RWPE1 (cell line): ENCODE results near the gene ETV7.
"Not testable (repeated sequence)": the region's sequence is repeated elsewhere in the genome, so short reads cannot be mapped to it uniquely, and the experiment has no call there.

ENCODE experiments used
- CTCF ChIA-PET: fragments of 350-600 bp; sonication (Branson Sonifier 250); formaldehyde crosslinking; extraction: SDS; loops from one replicate; lab custom pipeline; 2021; lab: Yijun Ruan, JAX
- POLR2A ChIA-PET: fragments of 400-600 bp; formaldehyde crosslinking; extraction: SDS; loops from one replicate; lab custom pipeline; 2020; ENCODE audit warnings: antibody characterized with exemption; ENCODE audit not compliant: low non-redundant PET; lab: Yijun Ruan, JAX
- DNase-seq: peaks from one replicate; pipeline ENCODE4 v3.0.0; 2012; ENCODE audit warnings: low spot score
- H3K27ac ChIP-seq: fragments of 450-650 bp; 2 replicates; pipeline ENCODE4 v1.5.1; 2017
- TF ChIP-seq, protein P1 (sequence below): fragments of 450-650 bp; conservative IDR thresholded peaks from 2 replicates; pipeline ENCODE4 v1.5.1; 2017; ENCODE audit warnings: low read depth, mild to moderate bottlenecking

The ETV7 gene

DNA sequence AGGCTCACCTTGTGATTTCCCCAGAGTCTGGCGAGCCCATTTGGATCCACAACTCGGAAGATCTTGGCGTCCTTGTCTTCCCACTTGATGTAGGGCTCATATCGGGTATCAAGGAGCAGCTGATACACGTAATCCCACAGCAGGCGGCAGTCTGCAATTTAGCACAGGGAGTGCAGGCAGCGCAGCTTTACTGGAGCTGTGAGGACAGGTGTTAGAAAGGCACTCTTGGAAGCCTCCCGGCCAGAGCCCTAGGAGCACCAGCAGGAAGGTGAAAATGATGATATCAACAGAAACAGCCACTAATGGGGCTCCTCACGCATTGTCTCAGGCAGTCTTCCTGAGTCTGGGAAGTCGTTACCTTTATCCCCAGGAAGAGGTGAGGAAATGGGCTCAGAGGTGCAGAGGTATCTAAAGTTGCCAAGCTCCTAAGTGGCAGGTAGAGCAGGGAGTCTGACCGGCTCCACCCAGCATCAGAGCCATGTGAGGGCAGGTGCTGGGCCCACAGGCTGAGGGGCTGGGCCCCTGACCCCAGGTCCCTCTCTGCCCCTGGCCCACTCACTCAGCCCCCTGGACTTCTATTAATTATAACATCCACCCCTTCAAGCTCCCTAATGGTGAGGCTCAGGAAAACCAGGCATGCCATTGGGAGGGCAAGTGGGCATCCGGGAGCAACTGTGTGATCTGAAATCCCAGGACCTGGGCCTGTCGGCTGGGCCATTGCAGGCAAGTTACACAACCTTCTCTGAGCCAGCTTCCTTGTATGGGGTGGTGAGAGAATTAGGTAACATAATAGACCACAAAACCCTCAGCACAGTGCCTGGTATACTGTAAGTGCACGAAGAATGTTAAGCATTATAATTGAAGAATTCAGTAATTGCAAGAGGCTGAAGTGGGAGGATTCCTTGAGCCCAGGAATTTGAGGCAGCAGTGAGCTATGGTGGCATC is 18.3 kb downstream of the ETV7 start:
- DNase-seq = no peak
- ChIA-PET POLR2A (no interaction called here), CTCF (interaction anchor here (1.6 kb wide), 1 partner anchor 9 kb away, joined by 5 read pairs; no protein-coding TSS in a partner anchor)
- H3K27ac ChIP-seq = no peak overlapping the region
- TF ChIP-seq, protein P1, sequence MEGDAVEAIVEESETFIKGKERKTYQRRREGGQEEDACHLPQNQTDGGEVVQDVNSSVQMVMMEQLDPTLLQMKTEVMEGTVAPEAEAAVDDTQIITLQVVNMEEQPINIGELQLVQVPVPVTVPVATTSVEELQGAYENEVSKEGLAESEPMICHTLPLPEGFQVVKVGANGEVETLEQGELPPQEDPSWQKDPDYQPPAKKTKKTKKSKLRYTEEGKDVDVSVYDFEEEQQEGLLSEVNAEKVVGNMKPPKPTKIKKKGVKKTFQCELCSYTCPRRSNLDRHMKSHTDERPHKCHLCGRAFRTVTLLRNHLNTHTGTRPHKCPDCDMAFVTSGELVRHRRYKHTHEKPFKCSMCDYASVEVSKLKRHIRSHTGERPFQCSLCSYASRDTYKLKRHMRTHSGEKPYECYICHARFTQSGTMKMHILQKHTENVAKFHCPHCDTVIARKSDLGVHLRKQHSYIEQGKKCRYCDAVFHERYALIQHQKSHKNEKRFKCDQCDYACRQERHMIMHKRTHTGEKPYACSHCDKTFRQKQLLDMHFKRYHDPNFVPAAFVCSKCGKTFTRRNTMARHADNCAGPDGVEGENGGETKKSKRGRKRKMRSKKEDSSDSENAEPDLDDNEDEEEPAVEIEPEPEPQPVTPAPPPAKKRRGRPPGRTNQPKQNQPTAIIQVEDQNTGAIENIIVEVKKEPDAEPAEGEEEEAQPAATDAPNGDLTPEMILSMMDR = no peak

- DNase-seq = no peak
- ChIA-PET POLR2A (no interaction called here), CTCF (interaction anchor here (1.0 to 1.6 kb wide), 2 partner anchors 8 to 27 kb away, joined by 4 to 5 read pairs; no protein-coding TSS in a partner anchor)
- TF ChIP-seq, protein P1 = no peak
- no peak overlapping the region for H3K27ac ChIP-seq
Measured at GRCh38 chr6:36368421-36368820, 19.0 kb downstream of the ETV7 start.

- POLR2A ChIA-PET = no interaction called here
- DNase-seq = no peak
- CTCF ChIA-PET = interaction anchor here (1.0 kb wide), 1 partner anchor 27 kb away, joined by 4 read pairs; no protein-coding TSS in a partner anchor
- TF ChIP-seq, protein P1 = no peak
- no peak overlapping the region for H3K27ac ChIP-seq
Measured at GRCh38 chr6:36367743-36368142, 19.7 kb downstream of the ETV7 start.

DNA sequence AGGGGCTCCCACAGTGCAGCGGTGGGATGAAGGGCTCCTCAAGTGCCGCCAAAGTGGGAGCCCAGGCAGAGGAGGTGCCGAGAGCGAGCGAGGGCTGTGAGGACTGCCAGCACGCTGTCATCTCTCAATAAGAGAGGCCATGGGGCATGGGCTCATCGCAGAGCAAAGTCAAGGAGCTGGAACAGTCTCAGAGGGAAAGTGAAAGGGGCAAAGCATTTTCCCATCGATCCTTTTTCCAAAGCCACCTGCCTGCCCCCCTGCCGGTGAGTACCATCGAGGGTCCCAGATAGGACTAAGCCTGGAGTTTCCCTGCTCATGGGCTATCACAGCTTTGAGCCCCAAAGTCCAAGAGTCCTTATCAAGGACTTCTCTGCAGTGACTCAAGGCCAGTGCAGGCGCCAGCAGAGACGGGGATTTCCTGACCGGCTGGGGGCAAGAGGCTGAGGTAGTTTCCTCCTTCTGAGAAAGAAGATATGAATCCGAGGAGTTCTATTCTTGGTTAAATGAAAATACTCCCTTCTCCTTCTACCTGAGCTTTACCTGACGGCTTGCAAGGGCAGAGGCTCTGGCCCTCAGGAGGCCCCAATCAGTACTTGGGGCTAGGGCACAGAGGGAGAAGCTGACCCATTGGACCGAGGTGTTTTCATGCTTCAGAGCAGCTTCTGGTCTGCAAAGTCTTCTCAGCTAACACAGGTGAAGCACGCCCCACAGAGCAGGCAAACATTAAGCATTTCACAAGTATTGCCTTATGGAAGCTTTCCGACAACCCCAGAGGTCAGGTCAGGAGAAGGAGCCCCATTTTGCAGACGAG is 22.6 kb downstream of the ETV7 start:
- TF ChIP-seq, protein P1 = no peak
- CTCF ChIA-PET = interaction anchor here (1.6 kb wide), 1 partner anchor 13 kb away, joined by 3 read pairs; no protein-coding TSS in a partner anchor
- DNase-seq = no peak
- H3K27ac ChIP-seq = no peak overlapping the region
- POLR2A ChIA-PET = no interaction called here

DNA sequence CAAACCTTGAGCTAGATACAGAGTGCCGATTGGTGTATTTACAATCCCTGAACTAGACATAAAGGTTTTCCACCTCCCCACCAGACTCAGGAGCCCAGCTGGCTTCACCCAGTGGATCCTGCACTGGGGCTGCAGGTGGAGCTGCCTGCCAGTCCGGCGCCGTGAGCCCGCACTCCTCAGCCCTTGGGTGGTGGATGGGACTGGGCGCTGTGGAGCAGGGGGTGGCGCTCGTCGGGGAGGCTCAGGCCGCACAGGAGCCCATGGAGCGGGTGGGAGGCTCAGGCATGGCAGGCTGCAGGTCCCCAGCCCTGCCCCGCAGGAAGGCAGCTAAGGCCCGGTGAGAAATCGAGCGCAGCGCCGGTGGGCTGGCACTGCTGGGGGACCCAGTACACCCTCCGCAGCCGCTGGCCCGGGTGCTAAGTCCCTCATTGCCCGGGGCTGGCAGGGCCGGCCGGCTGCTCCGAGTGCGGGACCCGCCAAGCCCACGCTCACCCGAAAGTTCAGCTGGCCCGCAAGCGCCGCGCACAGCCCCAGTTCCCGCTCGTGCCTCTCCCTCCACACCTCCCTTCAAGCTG is 23.3 kb downstream of the ETV7 start:
- DNase-seq, H3K27ac ChIP-seq, POLR2A ChIA-PET: not testable (repeated sequence)
- CTCF ChIA-PET = interaction anchor here (1.6 kb wide), 1 partner anchor 12 kb away, joined by 3 read pairs; no protein-coding TSS in a partner anchor

GRCh38 chr6:36363371-36363752 is 24.1 kb downstream of the ETV7 start:
- H3K27ac ChIP-seq, DNase-seq, CTCF ChIA-PET, POLR2A ChIA-PET: not testable (repeated sequence)
